K562 (cell line): ENCODE measurements around the gene NR0B2. TPM values are rescaled to one million over a fixed set of nuclear protein-coding genes. Genes with fewer than 3 reads are reported as not detected.

Experiments
- ATAC-seq: fragments of 200-7000 bp; cut with Tn5 transposase; 3 replicates; pipeline ENCODE4 v1.9.1; 2020; ENCODE audit warnings: moderate library complexity
- BruUV-seq: library from RNA; stranded (reverse); fragments of 400-500 nt; replicated peaks from 2 replicates; lab custom pipeline; 2021; lab: Mats Ljungman, UMichigan
- CTCF ChIA-PET: fragments of 300-600 bp; formaldehyde crosslinking; extraction: SDS; loops from one replicate; lab custom pipeline; 2021; ENCODE audit warnings: low intra/inter-chr PET ratio; lab: Yijun Ruan, JAX
- POLR2A ChIA-PET: fragments of 300-600, 350-650 bp; sonication (Branson Sonifier 250); formaldehyde crosslinking; extraction: SDS; loops from one replicate; lab custom pipeline; 2021; ENCODE audit warnings: antibody characterized with exemption, inconsistent platforms; lab: Yijun Ruan, JAX
- DNase-seq, 4 experiments: peaks; one replicate each; pipeline versions ENCODE4 v3.0.0 to v3.0.0-alpha.2; 2011 to 2018; ENCODE audit warnings: low spot score in 3 of 4, mixed read lengths in 3 of 4; ENCODE audit errors: extremely low read depth in 1 of 4
- FAIRE-seq: peaks from 2 replicates; lab custom pipeline; 2011; peaks lifted over from hg19 to GRCh38; lab: Jason Lieb, UNC
- H2AFZ ChIP-seq: 2 replicates; pipeline ENCODE4 v1.6.0; 2011; ENCODE audit warnings: low read depth, low read length, control low read depth, inconsistent platforms
- H3K27ac ChIP-seq: fragments of 200-600 bp; 3 replicates; pipeline ENCODE4 v1.8.0; 2011; ENCODE audit warnings: low read depth, mild to moderate bottlenecking, control low read depth, inconsistent platforms, low read length, moderate library complexity, mixed read lengths; ENCODE audit errors: extremely low read depth
- H3K27me3 ChIP-seq, 2 experiments: fragments of 300-600 bp in 1 of 2; 2 replicates in 1 of 2; 3 replicates in 1 of 2; pipeline versions ENCODE4 v1.6.0 to v1.8.0; 2011; ENCODE audit warnings: inconsistent platforms in 2 of 2, low read length in 2 of 2, mild to moderate bottlenecking in 1 of 2, mixed read lengths in 1 of 2, moderate library complexity in 1 of 2; ENCODE audit not compliant: control insufficient read depth in 2 of 2, insufficient read depth in 2 of 2
- H3K36me3 ChIP-seq: fragments of 300-600 bp; 3 replicates; pipeline ENCODE4 v1.8.0; 2011; ENCODE audit warnings: mild to moderate bottlenecking, low read length, inconsistent platforms; ENCODE audit not compliant: control insufficient read depth, insufficient read depth
- H3K4me1 ChIP-seq, 2 experiments: fragments of 200-600 bp in 1 of 2; replicated peaks in 1 of 2; 2 replicates in 1 of 2; 3 replicates in 1 of 2; pipeline versions ENCODE4 v1.5.1 to v1.8.0; 2011; ENCODE audit warnings: inconsistent platforms in 2 of 2, low read length in 2 of 2, mild to moderate bottlenecking in 1 of 2, mixed read lengths in 1 of 2, moderate library complexity in 1 of 2; ENCODE audit not compliant: control insufficient read depth in 2 of 2, insufficient read depth in 2 of 2
- H3K4me2 ChIP-seq: 2 replicates; pipeline ENCODE4 v1.6.1; 2011; ENCODE audit warnings: low read length, control low read depth, inconsistent platforms, mixed read lengths; ENCODE audit not compliant: insufficient read depth
- H3K4me3 ChIP-seq: fragments of 200-600 bp; sonication (generic), shearing (Covaris generic); 2 replicates; pipeline ENCODE4 v1.5.1; 2016; ENCODE audit warnings: control low read depth, inconsistent platforms
- H3K79me2 ChIP-seq: fragments of 200-600 bp; 3 replicates; pipeline ENCODE4 v1.8.0; 2011; ENCODE audit warnings: low read length, inconsistent platforms; ENCODE audit not compliant: control insufficient read depth, insufficient read depth
- H3K9ac ChIP-seq, 2 experiments: 2 replicates each; pipeline versions ENCODE4 v1.6.0 to v1.6.1; 2011; ENCODE audit warnings: low read depth in 2 of 2, low read length in 2 of 2, control low read depth in 1 of 2, inconsistent platforms in 1 of 2, mild to moderate bottlenecking in 1 of 2, mixed read lengths in 1 of 2; ENCODE audit not compliant: insufficient read depth in 1 of 2
- H3K9me1 ChIP-seq: one replicate; pipeline ENCODE4 v1.6.0; 2011; ENCODE audit warnings: inconsistent platforms, mild to moderate bottlenecking, low read length, moderate library complexity; ENCODE audit not compliant: control insufficient read depth, insufficient read depth
- H3K9me3 ChIP-seq: replicated peaks from 2 replicates; pipeline ENCODE4 v1.5.1; 2011; ENCODE audit warnings: low read depth, low read length, inconsistent platforms; ENCODE audit not compliant: control insufficient read depth, insufficient read depth
- H4K20me1 ChIP-seq: replicated peaks from 2 replicates; pipeline ENCODE4 v1.6.1; 2011; ENCODE audit warnings: low read length, inconsistent platforms, mixed read lengths; ENCODE audit not compliant: control insufficient read depth, insufficient read depth
- BCOR ChIP-seq: fragments of 450-650 bp; IDR thresholded peaks from 2 replicates; pipeline ENCODE4 v1.6.1; 2016
- CBX1 ChIP-seq: sonication (generic); IDR thresholded peaks from 2 replicates; pipeline ENCODE4 v1.6.1; 2016; ENCODE audit warnings: antibody characterized with exemption, low read depth, mild to moderate bottlenecking
- CCNT2 ChIP-seq: IDR thresholded peaks from 2 replicates; pipeline ENCODE4 v1.6.1; 2011; ENCODE audit warnings: borderline replicate concordance, low read depth, mild to moderate bottlenecking, moderate library complexity, mixed read lengths, low read length; ENCODE audit not compliant: insufficient read length; ENCODE audit errors: extremely low read depth
- CHD4 ChIP-seq: fragments of 200-600 bp; sonication (generic); IDR thresholded peaks from 3 replicates; pipeline ENCODE4 v1.6.1; 2012; ENCODE audit warnings: low read depth, mild to moderate bottlenecking, mixed read lengths, low read length, inconsistent platforms; ENCODE audit not compliant: insufficient read depth, insufficient replicate concordance, poor library complexity, severe bottlenecking
- NFIX ChIP-seq: fragments of 250-450 bp; sonication (Bioruptor Pico); IDR thresholded peaks from 2 replicates; pipeline ENCODE4 v1.4.0; 2020; ENCODE audit warnings: low read depth, mild to moderate bottlenecking, moderate library complexity
- SMARCA5 ChIP-seq: fragments of 450-650 bp; IDR thresholded peaks from 2 replicates; pipeline ENCODE4 v1.6.1; 2016
- ZNF431 ChIP-seq: sonication (generic); formaldehyde crosslinking; IDR thresholded peaks from 2 replicates; pipeline ENCODE4 v1.8.0; 2022; ENCODE audit warnings: mild to moderate bottlenecking, missing genetic modification reagents
- WGBS: fragments of 100-300 bp; shearing (Covaris generic); methylation state at CpG from one replicate; pipeline ENCODE4 v1.1.6; 2016; ENCODE audit warnings: low coverage, mixed read lengths; ENCODE audit not compliant: insufficient coverage; ENCODE audit errors: missing lambda C conversion rate; 5-methylcytosine and 5-hydroxymethylcytosine counted together
- in situ Hi-C: fragments of 300-500 bp; cut with MboI; formaldehyde crosslinking; loops from 4 replicates; pipeline ENCODE4 v1.15.0; 2018; ENCODE audit warnings: inconsistent platforms, mixed read lengths
- intact Hi-C: fragments of 100-400 bp; cut with micrococcal nuclease; formaldehyde crosslinking; loops from 2 replicates; pipeline ENCODE4 v1.14.2; 2022
- polyA plus RNA-seq, 8 experiments: library from polyadenylated mRNA; depleted of rRNA in 4 of 8; stranded (reverse) in 5 of 8; unstranded in 3 of 8; fragments of >200 nt; fragmentation: Nextera tagmentation in 2 of 8; fragmentation: Illumina TruSeq in 1 of 8; extraction: Ambion mirVana in 2 of 8; extraction: Trizol in 1 of 8; gene quantifications; 2 replicates each; pipeline versions ENCODE4 v1.2.1 to v1.2.3, GENCODE V29; 2011 to 2014; ENCODE audit warnings: inconsistent platforms in 1 of 8, missing spikeins in 1 of 8
- total RNA-seq, 7 experiments: library from RNA; depleted of rRNA in 6 of 7; stranded (reverse); fragments of >200 nt in 6 of 7; fragmentation: Illumina TruSeq in 2 of 7; extraction: Trizol in 2 of 7; gene quantifications; 2 replicates each; pipeline versions ENCODE4 v1.2.1 to v1.2.3, GENCODE V29; 2011 to 2021; ENCODE audit warnings: low replicate concordance in 1 of 7
- TF ChIP-seq, protein P1 (sequence below): fragments of 250-450 bp; sonication (Bioruptor Pico); IDR thresholded peaks from 2 replicates; pipeline ENCODE4 v1.4.0; 2020
- TF ChIP-seq, protein P2 (sequence below): sonication (generic); formaldehyde crosslinking; IDR thresholded peaks from 2 replicates; pipeline ENCODE4 v1.9.0; 2022; ENCODE audit warnings: mild to moderate bottlenecking, missing genetic modification reagents

The NR0B2 gene
- total and polyA plus RNA-seq, 9 of the 15 experiments (the other 6 are each of a cell fraction or from before 2014, with no cell fraction given) = not detected

GRCh38 chr1:26897351-26897750 is 16.4 kb downstream of the NR0B2 start:
- peak overlapping the region in 1 of 2 experiments; percentile 15; a peak in 1 of 4 replicates for H3K9ac ChIP-seq
- H3K4me3 ChIP-seq = no peak overlapping the region
- FAIRE-seq (no peak), ATAC-seq (no peak), DNase-seq (no peak)
- CTCF ChIA-PET = no interaction called here
- H4K20me1 ChIP-seq = no peaks in the 10 kb centered on the region
- in situ Hi-C loops (no loop called here), intact Hi-C loops (no loop called here)
- no peak overlapping the region for H3K4me2 ChIP-seq
- peaks cover 8 to 17% of the 10 kb centered on the region in 2 experiments for H3K4me1 ChIP-seq
- peaks cover 35% of the 10 kb centered on the region for H3K79me2 ChIP-seq
- no peak overlapping the region for H2AFZ ChIP-seq
- H3K9me3 ChIP-seq = no peaks in the 10 kb centered on the region
- no peaks in the 10 kb centered on the region for H3K9me1 ChIP-seq
- WGBS = 92% methylated on average over 9 of the region's 9 CpGs
- POLR2A ChIA-PET = interaction anchor here (0.9 to 5.8 kb wide), 2 partner anchors 11 to 38 kb away, joined by 3 to 110 read pairs; partner anchors contain the start of gene GPN2
- no peak overlapping the region for H3K27ac ChIP-seq
- no TSS peak for BruUV-seq
- H3K27me3 ChIP-seq = no peaks in the 10 kb centered on the region; a peak in 1 of 5 replicates
- TF ChIP-seq CHD4 = no peak
- TF ChIP-seq NFIX = no peak
- no peak for TF ChIP-seq BCOR
- TF ChIP-seq, protein P1, sequence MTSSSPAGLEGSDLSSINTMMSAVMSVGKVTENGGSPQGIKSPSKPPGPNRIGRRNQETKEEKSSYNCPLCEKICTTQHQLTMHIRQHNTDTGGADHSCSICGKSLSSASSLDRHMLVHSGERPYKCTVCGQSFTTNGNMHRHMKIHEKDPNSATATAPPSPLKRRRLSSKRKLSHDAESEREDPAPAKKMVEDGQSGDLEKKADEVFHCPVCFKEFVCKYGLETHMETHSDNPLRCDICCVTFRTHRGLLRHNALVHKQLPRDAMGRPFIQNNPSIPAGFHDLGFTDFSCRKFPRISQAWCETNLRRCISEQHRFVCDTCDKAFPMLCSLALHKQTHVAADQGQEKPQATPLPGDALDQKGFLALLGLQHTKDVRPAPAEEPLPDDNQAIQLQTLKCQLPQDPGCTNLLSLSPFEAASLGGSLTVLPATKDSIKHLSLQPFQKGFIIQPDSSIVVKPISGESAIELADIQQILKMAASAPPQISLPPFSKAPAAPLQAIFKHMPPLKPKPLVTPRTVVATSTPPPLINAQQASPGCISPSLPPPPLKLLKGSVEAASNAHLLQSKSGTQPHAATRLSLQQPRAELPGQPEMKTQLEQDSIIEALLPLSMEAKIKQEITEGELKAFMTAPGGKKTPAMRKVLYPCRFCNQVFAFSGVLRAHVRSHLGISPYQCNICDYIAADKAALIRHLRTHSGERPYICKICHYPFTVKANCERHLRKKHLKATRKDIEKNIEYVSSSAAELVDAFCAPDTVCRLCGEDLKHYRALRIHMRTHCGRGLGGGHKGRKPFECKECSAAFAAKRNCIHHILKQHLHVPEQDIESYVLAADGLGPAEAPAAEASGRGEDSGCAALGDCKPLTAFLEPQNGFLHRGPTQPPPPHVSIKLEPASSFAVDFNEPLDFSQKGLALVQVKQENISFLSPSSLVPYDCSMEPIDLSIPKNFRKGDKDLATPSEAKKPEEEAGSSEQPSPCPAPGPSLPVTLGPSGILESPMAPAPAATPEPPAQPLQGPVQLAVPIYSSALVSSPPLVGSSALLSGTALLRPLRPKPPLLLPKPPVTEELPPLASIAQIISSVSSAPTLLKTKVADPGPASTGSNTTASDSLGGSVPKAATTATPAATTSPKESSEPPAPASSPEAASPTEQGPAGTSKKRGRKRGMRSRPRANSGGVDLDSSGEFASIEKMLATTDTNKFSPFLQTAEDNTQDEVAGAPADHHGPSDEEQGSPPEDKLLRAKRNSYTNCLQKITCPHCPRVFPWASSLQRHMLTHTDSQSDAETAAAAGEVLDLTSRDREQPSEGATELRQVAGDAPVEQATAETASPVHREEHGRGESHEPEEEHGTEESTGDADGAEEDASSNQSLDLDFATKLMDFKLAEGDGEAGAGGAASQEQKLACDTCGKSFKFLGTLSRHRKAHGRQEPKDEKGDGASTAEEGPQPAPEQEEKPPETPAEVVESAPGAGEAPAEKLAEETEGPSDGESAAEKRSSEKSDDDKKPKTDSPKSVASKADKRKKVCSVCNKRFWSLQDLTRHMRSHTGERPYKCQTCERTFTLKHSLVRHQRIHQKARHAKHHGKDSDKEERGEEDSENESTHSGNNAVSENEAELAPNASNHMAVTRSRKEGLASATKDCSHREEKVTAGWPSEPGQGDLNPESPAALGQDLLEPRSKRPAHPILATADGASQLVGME = no peak
- no peak for TF ChIP-seq CCNT2
- TF ChIP-seq CBX1 = no peak
- TF ChIP-seq, protein P2, sequence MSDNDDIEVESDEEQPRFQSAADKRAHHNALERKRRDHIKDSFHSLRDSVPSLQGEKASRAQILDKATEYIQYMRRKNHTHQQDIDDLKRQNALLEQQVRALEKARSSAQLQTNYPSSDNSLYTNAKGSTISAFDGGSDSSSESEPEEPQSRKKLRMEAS = no peak
- TF ChIP-seq SMARCA5 = no peak
- TF ChIP-seq ZNF431 = no peak
- H3K36me3 ChIP-seq = peaks cover 54% of the 10 kb centered on the region
